HCT116 (cell line): Measurements from ENCODE around the gene CDS1.

Experiments
- CEBPB ChIP-seq: IDR thresholded peaks from 2 replicates; pipeline ENCODE4 v1.6.1; 2012; ENCODE audit warnings: low read depth
- CTCF ChIP-seq, 3 experiments: fragments of 200-600 bp in 1 of 3; sonication (generic) in 1 of 3; IDR thresholded peaks in 2 of 3; conservative IDR thresholded peaks in 1 of 3; 2 replicates each; pipeline ENCODE4 v1.5.1; 2012 to 2017; ENCODE audit warnings: low read depth in 2 of 3, low read length in 2 of 3, antibody characterized with exemption in 1 of 3, borderline replicate concordance in 1 of 3, control low read depth in 1 of 3, mild to moderate bottlenecking in 1 of 3, mixed read lengths in 1 of 3, mixed run types in 1 of 3, moderate library complexity in 1 of 3; ENCODE audit not compliant: insufficient read depth in 1 of 3
- EZH2phosphoT487 ChIP-seq: fragments of 200-600 bp; IDR thresholded peaks from 2 replicates; pipeline ENCODE4 v1.6.1; 2018; ENCODE audit warnings: antibody characterized with exemption, borderline replicate concordance
- JUND ChIP-seq: IDR thresholded peaks from 2 replicates; pipeline ENCODE4 v1.6.1; 2012
- MAX ChIP-seq: IDR thresholded peaks from 2 replicates; pipeline ENCODE4 v1.6.1; 2012
- POLR2A ChIP-seq: IDR thresholded peaks from 2 replicates; pipeline ENCODE4 v1.7.0; 2011; ENCODE audit warnings: borderline replicate concordance; ENCODE audit not compliant: insufficient read depth, insufficient read length; ENCODE audit errors: extremely low read depth
- POLR2AphosphoS5 ChIP-seq: IDR thresholded peaks from 2 replicates; pipeline ENCODE4 v1.6.1; 2011; ENCODE audit warnings: mild to moderate bottlenecking, low read depth, low read length, moderate library complexity
- RAD21 ChIP-seq: IDR thresholded peaks from 2 replicates; pipeline ENCODE4 v1.6.1; 2012; ENCODE audit warnings: low read depth, mild to moderate bottlenecking
- SIN3A ChIP-seq: IDR thresholded peaks from 2 replicates; pipeline ENCODE4 v1.6.1; 2012; ENCODE audit warnings: low read depth
- SP1 ChIP-seq: IDR thresholded peaks from 2 replicates; pipeline ENCODE4 v1.6.1; 2012; ENCODE audit warnings: low read depth
- TCF7L2 ChIP-seq: IDR thresholded peaks from 2 replicates; pipeline ENCODE4 v1.7.0; 2011; ENCODE audit warnings: borderline replicate concordance, inconsistent platforms; ENCODE audit not compliant: insufficient read depth, insufficient read length; ENCODE audit errors: extremely low read depth
- YY1 ChIP-seq: IDR thresholded peaks from 2 replicates; pipeline ENCODE4 v1.6.1; 2011; ENCODE audit warnings: low read length, low read depth, moderate library complexity, mild to moderate bottlenecking; ENCODE audit not compliant: insufficient replicate concordance; ENCODE audit errors: extremely low read depth

DNA sequence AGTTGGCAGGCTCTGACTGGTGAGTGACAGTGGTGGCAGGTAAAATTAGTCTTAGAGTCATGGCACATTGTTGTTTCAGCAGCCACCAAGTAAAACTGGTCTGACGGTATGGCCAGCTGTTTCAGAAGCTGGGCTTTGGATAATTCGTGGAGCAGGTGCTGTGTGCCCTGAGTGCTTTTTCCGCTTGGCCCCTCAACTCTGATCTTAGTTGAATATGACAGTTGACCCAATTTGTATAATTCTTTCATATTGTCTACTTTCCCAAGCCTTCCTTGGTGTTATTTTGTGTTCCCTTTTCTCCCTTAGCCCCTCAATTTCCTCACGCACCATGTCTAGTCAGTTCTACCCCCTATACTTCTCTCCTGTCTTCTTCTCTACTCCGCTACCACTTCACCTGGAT, 32.0 kb downstream of the CDS1 start:
- TF ChIP-seq CTCF (IDR thresholded peaks at IDR 0.05 in 2 of 3, conservative IDR thresholded peaks at IDR 0.05 in 1 of 3; ENCODE audit: borderline replicate concordance in 1 of 3, insufficient read depth in 1 of 3, low read depth in 2 of 3, low read length in 2 of 3) (no peak), POLR2AphosphoS5 (no peak), TCF7L2 (no peak), MAX (no peak), POLR2A (no peak), SIN3A (no peak), JUND (no peak), RAD21 (no peak), SP1 (no peak), CEBPB (no peak), YY1 (no peak), EZH2phosphoT487 (no peak)
